Measurements from ENCODE around the gene KLB.

KLB gene

DNA sequence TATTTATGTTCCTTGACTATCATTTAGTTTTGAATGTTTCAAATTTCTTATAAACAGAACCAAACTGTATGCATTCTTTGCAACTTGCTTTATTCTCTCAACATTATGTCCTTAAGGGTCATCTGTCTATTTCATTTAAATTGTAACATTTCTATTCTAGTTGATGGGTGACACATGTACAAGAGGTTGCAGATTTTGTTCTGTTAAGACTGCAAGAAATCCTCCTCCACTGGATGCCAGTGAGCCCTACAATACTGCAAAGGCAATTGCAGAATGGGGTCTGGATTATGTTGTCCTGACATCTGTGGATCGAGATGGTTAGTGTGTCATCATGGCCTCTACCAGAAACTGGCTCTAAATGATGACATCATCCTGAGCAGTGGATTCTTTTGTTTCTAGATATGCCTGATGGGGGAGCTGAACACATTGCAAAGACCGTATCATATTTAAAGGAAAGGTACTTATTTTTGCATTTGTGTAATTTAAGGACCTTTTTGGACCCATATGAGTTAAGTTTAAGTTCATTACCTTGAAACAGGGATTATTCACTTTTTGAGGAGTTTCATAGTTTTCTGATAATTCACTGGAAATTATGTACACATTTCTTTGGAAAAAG lies 58.3 kb downstream of the KLB start:
- Histone ChIP-seq H3K9me3 (ENCODE audit: severe bottlenecking) (no peaks in the 10 kb centered on the region), H3K27me3 (ENCODE audit: insufficient read depth, low read depth, severe bottlenecking) (no peaks in the 10 kb centered on the region), H3K36me3 (peaks cover 37% of the 10 kb centered on the region), H3K4me3 (ENCODE audit: low read depth, low read length) (no peak overlapping the region), H3K27ac (peak overlapping the region; percentile 35)
- DNase-seq, result peak; percentile 48
- TF ChIP-seq, protein P1, sequence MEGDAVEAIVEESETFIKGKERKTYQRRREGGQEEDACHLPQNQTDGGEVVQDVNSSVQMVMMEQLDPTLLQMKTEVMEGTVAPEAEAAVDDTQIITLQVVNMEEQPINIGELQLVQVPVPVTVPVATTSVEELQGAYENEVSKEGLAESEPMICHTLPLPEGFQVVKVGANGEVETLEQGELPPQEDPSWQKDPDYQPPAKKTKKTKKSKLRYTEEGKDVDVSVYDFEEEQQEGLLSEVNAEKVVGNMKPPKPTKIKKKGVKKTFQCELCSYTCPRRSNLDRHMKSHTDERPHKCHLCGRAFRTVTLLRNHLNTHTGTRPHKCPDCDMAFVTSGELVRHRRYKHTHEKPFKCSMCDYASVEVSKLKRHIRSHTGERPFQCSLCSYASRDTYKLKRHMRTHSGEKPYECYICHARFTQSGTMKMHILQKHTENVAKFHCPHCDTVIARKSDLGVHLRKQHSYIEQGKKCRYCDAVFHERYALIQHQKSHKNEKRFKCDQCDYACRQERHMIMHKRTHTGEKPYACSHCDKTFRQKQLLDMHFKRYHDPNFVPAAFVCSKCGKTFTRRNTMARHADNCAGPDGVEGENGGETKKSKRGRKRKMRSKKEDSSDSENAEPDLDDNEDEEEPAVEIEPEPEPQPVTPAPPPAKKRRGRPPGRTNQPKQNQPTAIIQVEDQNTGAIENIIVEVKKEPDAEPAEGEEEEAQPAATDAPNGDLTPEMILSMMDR (IDR thresholded peaks at IDR 0.05; ENCODE audit: low read depth, low read length), result 0 out of 2 replicates have a peak, but pooled peaks have one; percentile 3

DNA sequence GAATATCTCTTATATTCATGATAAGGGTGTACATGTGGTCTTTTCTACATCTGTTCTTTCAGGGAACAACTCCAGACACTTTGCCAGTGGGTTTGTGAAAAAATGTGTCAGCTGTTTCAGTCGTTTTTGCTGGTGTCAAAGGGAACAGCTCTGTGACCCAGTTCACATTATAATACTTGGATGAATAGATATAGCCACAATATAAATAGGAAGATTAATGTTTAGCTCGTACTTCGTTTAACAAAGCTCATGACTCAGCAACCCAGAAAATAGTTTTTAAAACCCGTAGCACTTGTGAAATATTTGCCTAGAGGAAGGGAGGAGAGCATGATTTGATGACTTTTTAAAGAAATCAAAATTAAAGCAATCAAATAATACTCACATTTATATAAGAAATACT lies 60.0 kb downstream of the KLB start:
- TF ChIP-seq, protein P1 (IDR thresholded peaks at IDR 0.05; ENCODE audit: low read depth, low read length), result no peak
- H3K4me3 ChIP-seq (ENCODE audit: low read depth, low read length), result no peak overlapping the region
- no peak overlapping the region for H3K27ac ChIP-seq
- H3K27me3 ChIP-seq (ENCODE audit: insufficient read depth, low read depth, severe bottlenecking), result no peaks in the 10 kb centered on the region
- DNase-seq, result no peak
- peaks cover 32% of the 10 kb centered on the region for H3K36me3 ChIP-seq
- H3K9me3 ChIP-seq (ENCODE audit: severe bottlenecking), result no peaks in the 10 kb centered on the region

DNA sequence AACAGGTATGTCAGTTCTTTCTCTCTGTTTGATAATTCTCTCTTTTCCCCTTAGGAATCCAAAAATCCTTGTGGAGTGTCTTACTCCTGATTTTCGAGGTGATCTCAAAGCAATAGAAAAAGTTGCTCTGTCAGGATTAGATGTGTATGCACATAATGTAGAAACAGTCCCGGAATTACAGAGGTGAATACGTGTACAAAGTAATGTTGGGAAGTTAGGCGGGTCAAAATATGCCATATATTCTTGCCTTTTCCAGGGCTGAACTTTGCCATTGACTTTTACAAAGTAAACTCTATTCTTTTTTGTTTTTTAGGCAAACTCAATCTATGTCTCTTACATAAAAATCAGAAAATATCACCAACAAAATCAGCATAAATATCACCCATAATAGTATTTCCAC lies 60.7 kb downstream of the KLB start:
- Histone ChIP-seq H3K27ac (no peak overlapping the region), H3K27me3 (ENCODE audit: insufficient read depth, low read depth, severe bottlenecking) (no peaks in the 10 kb centered on the region), H3K4me3 (ENCODE audit: low read depth, low read length) (no peak overlapping the region), H3K36me3 (peaks cover 32% of the 10 kb centered on the region), H3K9me3 (ENCODE audit: severe bottlenecking) (no peaks in the 10 kb centered on the region)
- TF ChIP-seq, protein P1 (IDR thresholded peaks at IDR 0.05; ENCODE audit: low read depth, low read length), result no peak
- DNase-seq, result no peak

DNA sequence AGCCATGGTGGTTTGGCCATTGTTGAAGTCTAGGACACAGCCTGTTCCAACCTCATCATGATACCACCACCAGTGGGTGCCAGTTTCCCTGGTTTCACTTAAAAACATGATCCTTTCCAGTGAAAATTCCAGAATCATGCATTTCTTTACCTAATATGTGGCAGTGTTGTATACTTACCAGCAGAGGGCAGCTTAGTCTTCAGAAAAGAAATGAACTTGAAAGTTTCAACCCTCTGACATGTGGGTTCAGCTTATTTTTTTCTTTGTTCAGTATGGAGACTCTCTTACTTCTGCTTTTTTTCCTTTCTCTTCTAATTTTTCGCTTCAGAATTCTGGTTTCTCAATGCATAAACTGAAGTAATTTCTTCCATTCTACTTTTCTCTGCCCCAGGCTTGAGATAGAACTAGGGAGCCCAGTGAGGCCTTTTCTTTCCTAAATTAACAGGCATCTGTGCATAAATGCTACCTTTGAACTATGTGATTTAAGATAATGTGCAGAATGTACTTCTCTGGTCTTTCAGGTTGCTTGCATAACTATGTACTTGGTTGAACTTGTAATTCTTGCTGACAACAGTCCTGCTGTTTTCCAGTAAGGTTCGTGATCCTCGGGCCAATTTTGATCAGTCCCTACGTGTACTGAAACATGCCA lies 62.8 kb downstream of the KLB start:
- TF ChIP-seq, protein P1 (IDR thresholded peaks at IDR 0.05; ENCODE audit: low read depth, low read length), result peak; percentile 66
- DNase-seq, result peak; percentile 66
- H3K9me3 ChIP-seq (ENCODE audit: severe bottlenecking), result no peaks in the 10 kb centered on the region

DNA sequence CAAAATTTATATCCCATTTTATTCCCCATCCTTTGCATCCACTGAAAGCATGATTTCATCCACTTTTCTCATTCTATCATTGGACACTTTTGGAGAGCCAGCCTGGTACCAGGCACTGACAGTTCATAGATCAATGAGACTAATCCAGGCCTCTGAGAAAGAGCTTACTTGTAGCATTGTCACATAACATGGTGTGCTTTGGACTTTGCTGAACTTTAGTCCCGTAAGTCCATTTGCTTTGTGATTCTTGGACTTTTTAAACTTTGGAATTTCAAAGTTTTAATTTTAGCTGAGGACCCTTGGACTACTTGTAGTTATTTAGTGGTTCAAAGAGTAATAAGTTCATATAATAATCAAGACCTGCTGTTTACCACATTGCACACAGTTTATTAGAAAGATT lies 63.7 kb downstream of the KLB start:
- Histone ChIP-seq H3K27ac (no peak overlapping the region), H3K4me3 (ENCODE audit: low read depth, low read length) (no peak overlapping the region), H3K27me3 (ENCODE audit: insufficient read depth, low read depth, severe bottlenecking) (no peaks in the 10 kb centered on the region), H3K9me3 (ENCODE audit: severe bottlenecking) (no peaks in the 10 kb centered on the region), H3K36me3 (peaks cover 18% of the 10 kb centered on the region)
- no peak for DNase-seq
- TF ChIP-seq, protein P1 (IDR thresholded peaks at IDR 0.05; ENCODE audit: low read depth, low read length), result no peak

More for the DNA sequence above, 62.8 kb downstream of the KLB start:
- Histone ChIP-seq H3K27ac (peak overlapping the region; percentile 50), H3K4me3 (ENCODE audit: low read depth, low read length) (no peak overlapping the region), H3K27me3 (ENCODE audit: insufficient read depth, low read depth, severe bottlenecking) (no peaks in the 10 kb centered on the region), H3K36me3 (peaks cover 22% of the 10 kb centered on the region)
